Stimulated activated CD4-positive, alpha-beta T cell treated with anti-CD3 and anti-CD28 coated beads, Interleukin-1b, Interleukin-23, amount 100 ng/mL, for 1 hour (primary cell): ENCODE results near the gene CRTC1.
"Not testable (repeated sequence)": the region's sequence is repeated elsewhere in the genome, so short reads cannot be mapped to it uniquely, and the experiment has no call there.

Experiments used
- DNase-seq, 2 donors: peaks; one replicate each; pipeline ENCODE4 v3.0.0-alpha.2; 2020; ENCODE audit warnings: low read depth in 2 of 2

CRTC1 gene

DNA sequence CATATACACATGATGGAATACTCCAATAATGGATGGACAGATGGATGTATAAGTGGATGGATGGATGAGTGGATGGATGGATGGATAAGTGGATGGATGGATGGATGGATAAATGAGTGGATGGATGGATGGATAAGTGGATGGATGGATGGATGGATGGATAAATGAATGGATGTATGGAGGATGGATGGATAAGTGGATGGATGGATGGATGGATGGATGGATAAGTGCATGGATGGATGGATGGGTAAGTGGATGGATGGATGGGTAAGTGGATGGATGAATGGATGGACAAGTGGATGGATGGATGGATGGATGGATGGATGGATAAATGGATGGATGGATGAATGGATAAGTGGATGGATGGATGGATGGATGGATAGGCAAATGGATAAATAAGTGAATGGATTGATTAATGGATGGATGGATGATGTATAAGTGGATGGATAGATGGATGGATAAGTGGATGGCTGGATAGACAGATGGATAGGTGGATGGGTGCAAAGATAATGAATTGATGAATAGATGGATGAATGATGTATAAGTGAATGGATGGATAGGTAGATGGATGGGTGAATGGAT is 116.0 kb downstream of the CRTC1 start:
- DNase-seq = no peak

DNA sequence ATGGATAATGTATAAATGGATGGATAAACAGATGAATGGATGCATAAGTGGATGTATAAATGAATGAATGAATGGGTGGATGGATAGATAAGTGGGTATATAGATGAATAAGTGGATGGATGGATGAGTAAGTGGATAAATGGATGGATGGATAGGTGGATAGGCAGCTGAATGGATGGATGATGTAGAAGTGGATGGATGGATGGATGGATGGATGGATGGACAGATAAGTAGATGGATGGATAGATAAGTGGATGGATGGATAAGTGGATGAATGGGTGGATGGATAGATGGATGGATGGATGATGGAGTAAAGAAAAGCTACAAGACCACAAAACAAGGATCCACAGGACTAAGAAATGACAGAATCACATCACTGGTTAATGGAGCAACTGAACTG is 116.6 kb downstream of the CRTC1 start:
- DNase-seq = no peak

DNA sequence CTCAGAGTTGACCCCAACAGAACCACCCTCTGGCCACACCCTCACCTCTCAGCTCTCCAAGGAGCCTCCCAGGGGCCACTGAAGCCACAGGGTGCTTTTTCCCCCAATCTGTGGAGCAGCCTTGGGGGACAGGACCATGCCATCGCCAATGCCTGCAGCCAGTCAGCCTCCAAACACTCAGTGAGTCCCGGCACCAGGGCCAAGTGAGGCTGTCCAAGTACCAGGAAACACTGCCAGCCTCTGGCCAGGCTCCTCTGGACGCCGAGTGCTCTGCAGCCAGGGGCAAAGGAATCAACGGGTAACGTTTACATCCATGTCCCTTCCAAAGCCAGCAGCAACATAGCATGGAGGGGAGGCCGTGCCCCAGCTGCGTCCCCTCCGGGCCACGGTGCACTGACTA is 117.2 kb downstream of the CRTC1 start:
- DNase-seq = no peak

DNA sequence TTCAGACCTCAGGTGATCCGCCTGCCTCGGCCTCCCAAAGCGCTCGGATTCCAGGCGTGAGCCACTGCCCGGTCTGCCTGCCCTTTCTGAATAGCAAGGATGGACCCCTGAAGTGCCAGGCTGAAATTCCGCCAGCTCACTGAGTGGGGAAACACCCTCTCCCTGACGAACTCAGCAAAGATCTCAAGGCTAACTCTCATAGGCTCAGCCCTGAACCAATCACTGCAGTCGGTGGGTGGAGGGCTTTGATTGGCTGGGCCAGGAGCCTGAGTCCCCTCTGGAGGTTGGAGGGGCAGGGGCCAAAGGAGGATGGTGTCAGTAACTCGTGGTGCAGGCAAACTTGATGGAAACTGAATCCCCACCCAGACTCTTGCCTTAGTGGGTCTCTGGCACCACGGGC is 118.9 kb downstream of the CRTC1 start:
- DNase-seq = no peak

DNA sequence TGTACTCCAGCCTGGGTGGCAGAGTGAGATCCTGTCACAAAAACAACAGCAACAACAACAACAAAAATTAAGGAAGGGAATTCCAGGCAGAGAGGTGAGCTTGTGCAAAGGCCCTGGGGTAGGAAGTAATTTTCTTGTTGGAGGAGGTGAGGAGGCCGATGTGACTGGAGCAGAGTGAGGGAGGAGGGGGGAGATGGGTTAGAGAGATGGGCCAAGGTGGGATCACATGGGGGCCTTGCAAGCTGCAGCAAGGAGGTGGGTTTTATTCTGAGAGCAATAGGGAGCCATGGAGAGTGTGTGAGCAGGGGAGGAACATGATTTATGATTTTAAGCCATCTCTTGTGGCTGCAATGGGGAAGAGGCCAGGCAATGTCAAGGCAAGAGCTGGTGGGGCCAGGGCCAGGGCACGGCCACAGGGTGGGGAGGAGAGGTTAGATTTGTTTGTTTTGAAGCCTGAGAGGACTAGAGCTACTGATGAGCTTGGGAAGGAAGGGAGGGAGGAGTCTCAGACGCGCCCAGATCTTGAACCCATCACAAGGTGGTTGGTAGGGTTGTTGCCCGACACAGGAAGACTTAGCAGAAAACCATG is 120.2 kb downstream of the CRTC1 start:
- DNase-seq = no peak

DNA sequence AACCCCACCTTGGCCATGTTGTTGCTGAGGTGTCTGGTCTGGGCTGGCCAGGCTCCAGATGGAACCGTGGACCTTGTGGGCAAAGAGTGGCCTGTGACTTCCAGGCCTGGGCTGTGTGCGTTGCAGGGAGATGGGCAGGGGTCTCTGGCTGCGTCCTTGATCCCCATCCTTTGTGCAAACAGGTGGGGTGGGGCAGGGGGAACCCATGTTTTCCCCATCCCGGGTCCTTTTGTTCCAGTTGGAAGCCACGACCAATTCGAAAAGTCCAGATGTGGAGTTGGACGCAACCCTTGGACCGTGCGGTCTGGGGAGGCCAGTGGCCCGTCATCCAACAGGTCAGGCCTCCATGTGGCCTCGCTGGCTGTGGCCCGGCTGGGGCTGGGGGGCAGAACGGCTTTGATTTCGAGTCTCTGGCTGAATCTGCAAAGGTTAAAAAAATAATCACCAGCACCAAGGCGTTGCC is 120.7 kb downstream of the CRTC1 start:
- DNase-seq = no peak

DNA sequence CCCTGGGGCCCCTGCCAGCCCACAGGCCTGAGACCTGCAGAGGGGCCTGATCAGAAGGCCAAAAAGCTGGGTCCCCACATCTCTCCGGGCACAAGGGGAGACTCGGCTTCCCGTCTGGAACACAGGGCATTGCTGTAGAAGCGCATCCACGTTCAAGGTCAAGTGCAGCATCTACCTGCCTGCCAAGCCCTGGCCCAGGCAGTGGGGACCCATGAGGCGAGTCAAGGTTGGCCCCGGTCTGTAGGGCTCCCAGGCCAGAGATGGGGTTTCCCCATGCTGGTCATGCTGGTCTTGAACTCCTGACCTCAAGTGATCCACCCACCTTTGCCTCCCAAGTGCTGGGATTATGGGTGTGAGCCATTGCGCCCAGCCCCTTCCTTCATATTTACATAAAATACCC is 121.2 kb downstream of the CRTC1 start:
- no peak for DNase-seq

DNA sequence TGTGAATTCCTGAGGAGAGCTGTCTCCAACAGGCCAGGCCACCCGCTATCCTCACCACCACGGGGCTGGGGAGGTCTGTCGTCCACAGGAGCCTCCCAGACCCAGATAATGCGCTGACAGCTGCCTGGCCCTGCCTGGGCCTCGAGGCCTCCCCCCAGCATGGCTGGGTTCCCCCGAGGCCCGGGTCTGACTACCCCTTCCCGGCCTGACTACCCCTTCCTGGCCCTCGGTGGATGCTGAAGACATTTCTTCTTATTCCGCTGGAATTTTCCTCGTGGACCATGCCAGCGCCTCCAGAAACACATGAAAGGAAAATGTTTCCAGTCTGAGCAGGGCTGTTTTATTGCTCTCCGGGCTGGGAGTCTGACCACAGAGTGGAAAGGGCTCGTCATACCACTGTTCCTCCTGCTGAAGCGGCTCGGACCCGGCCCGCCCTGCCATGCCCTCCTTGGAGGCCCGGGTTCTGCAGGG is 124.4 kb downstream of the CRTC1 start:
- no peak for DNase-seq

DNA sequence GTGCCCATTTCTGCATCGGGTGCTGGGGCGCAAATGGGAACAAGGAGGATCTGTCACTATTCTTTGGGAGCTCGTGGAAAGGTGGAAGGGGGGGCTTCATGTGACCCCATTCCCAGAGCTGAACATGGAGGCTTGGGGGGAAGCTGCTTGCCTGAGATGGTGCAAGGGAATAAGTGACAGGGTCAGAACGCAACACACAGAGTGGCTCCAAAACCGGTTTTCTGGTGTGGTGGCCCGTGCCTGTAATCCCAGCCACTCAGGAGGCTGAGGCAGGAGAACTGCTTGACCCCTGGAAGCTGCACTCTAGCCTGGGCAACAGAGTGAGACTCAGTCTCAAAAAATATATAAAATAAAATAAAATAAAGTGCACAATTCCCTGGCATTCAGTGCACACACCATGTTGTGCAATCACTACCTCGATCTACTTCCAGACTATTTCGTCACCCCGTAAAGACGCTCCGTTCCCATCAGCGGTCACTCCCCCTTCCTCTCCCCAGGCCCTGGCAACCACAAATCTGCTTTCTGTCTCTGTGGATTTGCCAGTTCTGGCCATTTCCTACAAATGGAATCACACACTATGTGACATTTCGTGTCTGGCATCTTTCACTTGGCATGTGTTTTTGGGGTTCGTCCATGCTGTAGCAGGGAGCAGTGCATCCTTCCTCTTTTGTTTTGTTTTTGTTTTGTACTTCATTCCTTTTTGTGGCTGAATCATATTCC is 125.8 kb downstream of the CRTC1 start:
- no peak for DNase-seq

DNA sequence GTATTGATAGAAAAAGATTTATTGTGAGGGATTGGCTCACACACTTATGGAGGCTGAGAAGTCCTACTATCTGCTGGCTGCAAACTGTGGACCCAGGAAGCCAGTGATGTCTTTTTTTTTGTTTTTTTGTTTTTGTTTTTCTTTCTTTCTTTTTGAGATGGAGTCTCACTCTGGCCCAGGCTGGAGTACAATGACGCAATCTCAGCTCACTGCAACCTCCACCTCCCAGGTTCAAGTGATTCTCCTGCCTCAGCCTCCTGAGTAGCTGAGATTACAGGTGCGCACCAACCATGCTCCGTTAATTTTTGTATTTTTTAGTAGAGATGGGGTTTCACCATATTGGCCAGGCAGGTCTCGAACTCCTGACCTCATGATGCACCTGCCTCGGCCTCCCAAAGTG is 128.2 kb downstream of the CRTC1 start:
- DNase-seq = not testable (repeated sequence)

DNA sequence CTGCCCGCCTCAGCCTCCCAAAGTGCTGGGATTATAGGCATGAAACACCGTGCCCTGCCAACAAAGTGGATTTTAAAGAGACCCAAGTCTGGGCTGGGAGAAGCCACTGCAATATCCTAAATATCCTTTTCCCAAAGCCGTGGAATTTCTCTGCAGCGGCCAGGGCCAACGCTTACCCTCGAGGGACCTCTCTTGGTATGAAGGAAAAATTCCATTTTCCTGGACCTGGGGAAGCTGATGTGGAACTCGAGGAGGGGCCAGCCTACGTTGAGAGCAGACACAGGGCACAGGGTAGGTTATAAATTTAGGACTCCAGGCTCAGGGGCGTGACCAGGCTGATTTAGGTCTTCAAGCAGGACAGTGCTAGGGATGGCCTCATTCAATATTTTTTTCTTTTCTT is 130.6 kb downstream of the CRTC1 start:
- DNase-seq = no peak

DNA sequence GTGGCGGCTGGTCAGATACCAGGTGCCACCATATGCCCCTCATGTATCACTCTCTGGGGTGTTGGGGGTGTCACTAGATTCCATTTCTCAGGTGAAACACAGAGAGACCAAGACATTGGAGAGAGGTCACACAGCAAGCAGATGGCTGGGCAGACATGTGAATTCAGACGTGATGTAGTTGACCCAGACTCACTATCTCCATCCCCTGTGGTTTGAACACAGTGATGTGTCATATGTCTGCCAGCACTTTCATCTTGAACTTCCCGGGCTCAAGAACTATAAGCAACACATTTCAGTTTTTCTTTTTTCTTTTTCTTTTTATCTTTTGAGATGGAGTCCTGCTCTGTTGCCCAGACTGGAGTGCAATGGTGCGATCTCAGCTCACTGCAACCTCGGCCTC is 132.2 kb downstream of the CRTC1 start:
- no peak for DNase-seq

DNA sequence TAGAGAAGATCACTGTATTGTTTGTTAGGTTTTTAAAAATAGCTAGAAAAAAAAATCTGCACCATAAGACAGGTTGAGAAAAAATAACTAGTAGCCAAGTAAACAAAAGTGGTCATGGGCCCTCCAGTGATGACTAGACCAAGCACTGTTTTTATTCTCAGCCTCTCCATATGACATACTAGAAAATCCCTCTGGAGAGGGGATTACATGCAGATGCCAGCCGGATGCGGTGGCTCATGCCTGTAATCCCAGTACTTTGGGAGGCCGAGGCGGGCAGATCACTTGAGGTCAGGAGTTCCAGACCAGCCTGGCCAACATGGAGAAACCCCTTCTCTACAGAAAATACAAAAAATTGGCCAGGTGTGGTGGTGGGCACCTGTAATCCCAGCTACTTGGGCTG is 133.2 kb downstream of the CRTC1 start:
- DNase-seq = not testable (repeated sequence)

DNA sequence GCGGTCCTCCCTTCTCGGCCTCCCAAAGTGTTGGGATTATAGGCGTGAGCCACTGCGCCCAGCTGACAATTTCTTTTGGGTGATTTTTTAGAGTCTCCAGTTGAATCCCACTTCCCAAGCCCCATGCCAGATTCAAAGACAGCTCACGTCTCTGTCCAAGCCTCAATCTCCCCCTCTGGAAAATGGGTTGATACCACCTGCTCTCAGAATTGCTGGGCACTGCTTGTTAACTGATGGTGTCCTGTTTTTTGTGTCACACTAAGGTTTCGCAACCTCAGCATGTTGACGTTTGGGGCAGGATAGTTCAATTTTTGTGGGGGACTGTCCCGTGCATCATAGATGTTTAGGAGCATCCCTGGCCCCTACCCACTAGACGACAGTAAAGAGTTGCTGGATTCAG is 134.1 kb downstream of the CRTC1 start:
- no peak for DNase-seq

DNA sequence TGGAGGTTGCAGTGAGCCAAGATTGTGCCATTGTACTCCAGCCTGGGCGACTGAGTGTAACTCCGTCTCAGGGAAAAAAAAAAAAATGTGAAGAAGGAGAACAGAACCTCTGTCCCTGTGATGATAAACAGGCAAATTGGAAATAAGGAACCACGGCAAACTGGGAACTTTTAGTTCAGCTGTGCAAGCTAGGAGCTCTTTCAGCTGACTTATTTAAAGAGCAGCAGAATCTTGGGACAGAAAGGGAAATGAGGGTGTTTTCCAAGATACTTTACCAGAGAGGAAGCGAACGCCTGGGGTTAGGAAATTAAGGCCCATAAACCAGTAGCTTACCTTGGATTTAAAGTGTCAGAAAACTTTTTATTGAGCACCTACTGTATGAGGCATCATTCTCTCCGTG is 145.3 kb downstream of the CRTC1 start:
- DNase-seq = no peak

DNA sequence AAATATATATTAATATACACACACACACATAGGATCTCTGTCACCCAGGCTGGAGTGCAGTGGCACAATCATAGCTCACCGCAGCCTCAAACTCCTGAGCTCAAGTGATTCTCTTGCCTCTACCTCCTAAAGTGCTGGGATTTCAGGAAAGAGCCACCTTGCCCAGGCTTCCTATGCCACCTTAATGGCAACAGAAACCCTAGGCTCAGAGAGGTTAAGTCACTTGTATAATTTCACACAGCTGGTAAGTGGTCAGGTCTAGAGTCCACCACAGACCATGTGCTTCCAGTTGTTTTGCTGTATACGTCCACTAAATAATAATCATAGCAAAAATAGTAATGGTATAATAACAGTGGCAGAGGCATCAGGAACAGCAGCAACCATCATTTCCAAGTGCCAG is 147.0 kb downstream of the CRTC1 start:
- DNase-seq = no peak

DNA sequence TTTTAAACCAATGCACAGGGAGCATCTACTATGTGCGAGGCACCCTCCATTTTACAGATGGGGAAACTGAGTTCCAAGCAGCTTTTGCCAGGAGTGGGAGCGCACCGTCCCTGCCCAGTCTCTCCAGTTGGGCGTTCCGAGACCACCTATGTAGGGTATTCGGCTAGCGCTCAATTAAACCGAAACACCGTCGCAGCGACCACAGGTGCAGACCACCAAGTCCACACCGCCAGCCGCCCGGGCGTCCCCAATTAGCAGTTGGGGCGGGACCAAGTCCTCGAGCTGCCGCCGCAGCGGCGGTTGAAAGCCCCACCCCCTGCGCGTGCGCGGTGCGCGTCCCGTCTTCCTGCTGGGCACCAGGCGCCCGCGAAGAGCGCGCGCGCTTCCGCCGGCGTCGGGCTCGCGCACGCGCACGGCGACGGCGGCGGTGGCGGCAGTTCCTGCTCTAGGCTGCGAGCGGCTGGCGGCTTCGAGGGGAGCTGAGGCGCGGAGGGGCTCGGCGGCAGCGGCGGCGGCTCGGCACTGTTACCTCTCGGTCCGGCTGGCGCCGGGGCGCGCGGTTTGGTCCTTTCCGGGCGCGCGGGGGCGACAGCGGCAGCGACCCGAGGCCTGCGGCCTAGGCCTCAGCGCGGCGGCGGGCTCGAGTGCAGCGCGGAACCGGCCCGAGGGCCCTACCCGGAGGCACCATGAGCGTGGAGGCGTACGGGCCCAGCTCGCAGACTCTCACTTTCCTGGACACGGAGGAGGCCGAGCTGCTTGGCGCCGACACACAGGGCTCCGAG is 148.2 kb downstream of the CRTC1 start, which contains the start of gene UPF1:
UPF1 (plus strand) TSS at position 436 of the 782 bp plus-strand sequence; CDS start at position 687, 251 bp downstream.
- DNase-seq = peak; percentile 93 to 95
